ENCODE data around the gene GNPTG.

Gene GNPTG

DNA sequence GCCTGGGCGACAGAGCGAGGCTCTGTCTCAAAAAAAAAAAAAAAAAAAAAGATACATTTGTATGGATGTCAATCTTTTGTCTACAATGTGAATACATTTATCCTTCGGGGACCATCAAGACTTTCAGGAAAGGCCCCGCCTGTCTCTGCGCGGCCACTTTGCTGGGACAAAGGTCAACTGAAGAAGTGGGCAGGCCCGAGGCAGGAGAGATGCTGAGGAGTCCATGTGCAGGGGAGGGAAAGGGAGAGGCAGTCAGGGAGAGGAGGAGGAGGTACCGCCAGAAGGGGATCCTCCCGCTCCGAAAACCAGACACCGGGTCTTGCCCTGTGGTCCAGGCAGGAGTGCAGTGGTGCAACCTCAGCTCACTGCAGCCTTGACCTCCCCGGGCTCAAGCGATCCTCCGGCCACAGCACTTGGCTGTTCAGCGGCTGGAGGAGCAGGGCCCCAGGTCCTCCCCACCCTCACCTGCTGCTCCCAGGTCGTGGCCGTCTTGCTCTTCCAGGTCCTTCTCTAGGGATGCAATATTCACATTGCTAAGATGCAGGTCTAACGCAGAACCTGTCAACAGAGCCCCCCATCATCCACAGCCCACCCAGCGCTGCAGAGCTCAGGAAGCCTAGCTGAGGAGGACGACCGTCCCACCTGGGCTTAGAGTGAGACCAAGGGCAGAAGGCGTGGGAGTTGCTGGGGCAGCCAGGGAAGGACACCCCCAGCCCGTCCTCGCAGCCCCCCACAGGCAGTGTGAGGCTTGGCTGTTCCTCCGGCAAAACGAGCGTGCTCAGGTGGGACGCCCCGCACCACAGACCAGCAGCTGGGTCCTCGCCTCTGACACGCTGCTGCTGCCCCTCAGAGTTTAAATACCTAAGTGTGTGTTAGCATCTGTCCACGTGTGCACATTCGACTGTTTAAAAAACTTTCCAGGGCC, 19.6 kb downstream of the GNPTG start:
- Histone ChIP-seq H3K27ac (ENCODE audit: low read length) (no peak overlapping the region), H3K4me1 (ENCODE audit: insufficient read depth, low read length) (no peaks in the 10 kb centered on the region), H3K27me3 (ENCODE audit: insufficient read depth, low read length) (no peaks in the 10 kb centered on the region), H3K36me3 (ENCODE audit: insufficient read depth, low read depth, low read length) (peaks cover 3% of the 10 kb centered on the region; the same call in 1 of the 2 replicates), H3K4me3 (ENCODE audit: low read length) (no peak overlapping the region), H3K9ac (ENCODE audit: low read depth, low read length) (no peak overlapping the region), H3K9me3 (ENCODE audit: insufficient read depth, low read depth, low read length) (no peaks in the 10 kb centered on the region)

GRCh38 chr16:1372292-1372950, 20.7 kb downstream of the GNPTG start:
- H3K27me3 ChIP-seq (ENCODE audit: insufficient read depth, low read length): no peaks in the 10 kb centered on the region
- no peaks in the 10 kb centered on the region for H3K4me1 ChIP-seq (ENCODE audit: insufficient read depth, low read length)
- H3K9me3 ChIP-seq (ENCODE audit: insufficient read depth, low read depth, low read length): no peaks in the 10 kb centered on the region
- H3K9ac ChIP-seq (ENCODE audit: low read depth, low read length): no peak overlapping the region
- H3K4me3 ChIP-seq (ENCODE audit: low read length): no peak overlapping the region
- H3K36me3 ChIP-seq (ENCODE audit: insufficient read depth, low read depth, low read length): no peaks in the 10 kb centered on the region
- H3K27ac ChIP-seq (ENCODE audit: low read length): no peak overlapping the region

DNA sequence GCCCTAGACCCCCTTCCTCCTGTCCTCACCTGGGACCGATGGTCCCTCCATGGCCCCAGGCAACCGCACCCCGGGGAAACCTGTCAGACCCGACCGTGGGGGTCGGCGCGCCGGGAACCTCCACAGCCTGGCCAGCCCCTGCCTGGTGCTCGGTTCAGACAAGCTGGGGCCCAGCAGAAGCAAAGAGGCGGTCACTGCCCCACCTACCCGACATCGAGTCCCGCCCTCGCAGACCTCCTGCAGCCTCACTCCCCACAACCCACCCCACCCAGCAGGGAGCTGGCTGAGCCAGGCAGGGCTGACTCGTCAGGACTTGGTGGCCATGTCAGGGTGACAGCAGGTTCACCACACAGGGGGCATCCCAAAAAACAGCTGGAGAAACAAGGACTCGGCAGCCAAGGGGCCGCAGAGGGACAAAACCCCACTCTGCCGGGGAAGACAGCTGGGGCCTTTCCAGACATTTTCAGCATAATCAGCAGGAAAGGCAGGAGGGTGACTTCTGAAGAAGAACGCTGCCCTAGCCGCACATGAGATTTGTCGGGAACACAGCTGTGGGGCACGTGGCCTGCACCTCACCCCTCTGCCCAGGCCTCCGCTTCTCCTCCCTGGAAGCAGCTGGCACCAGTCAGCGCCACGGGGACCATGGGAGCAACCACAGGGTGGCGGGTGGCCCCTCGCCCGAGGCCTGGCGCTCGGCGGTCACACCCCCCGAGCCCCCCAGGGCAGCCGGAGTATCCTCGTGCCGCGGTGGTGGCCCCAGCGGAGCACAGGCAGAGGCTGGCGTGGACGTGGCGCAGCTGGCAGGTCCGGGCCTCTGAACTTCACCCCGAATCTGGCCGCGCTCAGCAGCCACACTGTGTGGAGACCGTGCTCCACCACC, 22.9 kb downstream of the GNPTG start:
- Histone ChIP-seq H3K27me3 (ENCODE audit: insufficient read depth, low read length) (no peaks in the 10 kb centered on the region), H3K4me3 (ENCODE audit: low read length) (no peak overlapping the region), H3K36me3 (ENCODE audit: insufficient read depth, low read depth, low read length) (no peaks in the 10 kb centered on the region), H3K4me1 (ENCODE audit: insufficient read depth, low read length) (peaks cover 6% of the 10 kb centered on the region; the same call in 1 of the 2 replicates), H3K9ac (ENCODE audit: low read depth, low read length) (no peak overlapping the region), H3K9me3 (ENCODE audit: insufficient read depth, low read depth, low read length) (no peaks in the 10 kb centered on the region), H3K27ac (ENCODE audit: low read length) (no peak overlapping the region)

GRCh38 chr16:1375298-1375640, 23.5 kb downstream of the GNPTG start:
- H3K4me1 ChIP-seq (ENCODE audit: insufficient read depth, low read length): peaks cover 6% of the 10 kb centered on the region; the same call in 1 of the 2 replicates
- no peaks in the 10 kb centered on the region for H3K36me3 ChIP-seq (ENCODE audit: insufficient read depth, low read depth, low read length)
- H3K27me3 ChIP-seq (ENCODE audit: insufficient read depth, low read length): no peaks in the 10 kb centered on the region
- H3K27ac ChIP-seq (ENCODE audit: low read length): no peak overlapping the region
- H3K4me3 ChIP-seq (ENCODE audit: low read length): no peak overlapping the region
- H3K9ac ChIP-seq (ENCODE audit: low read depth, low read length): no peak overlapping the region
- H3K9me3 ChIP-seq (ENCODE audit: insufficient read depth, low read depth, low read length): no peaks in the 10 kb centered on the region

GRCh38 chr16:1375741-1376410, 24.1 kb downstream of the GNPTG start:
- Histone ChIP-seq H3K36me3 (ENCODE audit: insufficient read depth, low read depth, low read length) (no peaks in the 10 kb centered on the region; the same call in 1 of the 2 replicates), H3K9me3 (ENCODE audit: insufficient read depth, low read depth, low read length) (no peaks in the 10 kb centered on the region), H3K4me1 (ENCODE audit: insufficient read depth, low read length) (peaks cover 6% of the 10 kb centered on the region; the same call in 1 of the 2 replicates), H3K27ac (ENCODE audit: low read length) (no peak overlapping the region), H3K27me3 (ENCODE audit: insufficient read depth, low read length) (no peaks in the 10 kb centered on the region), H3K4me3 (ENCODE audit: low read length) (no peak overlapping the region), H3K9ac (ENCODE audit: low read depth, low read length) (no peak overlapping the region)

DNA sequence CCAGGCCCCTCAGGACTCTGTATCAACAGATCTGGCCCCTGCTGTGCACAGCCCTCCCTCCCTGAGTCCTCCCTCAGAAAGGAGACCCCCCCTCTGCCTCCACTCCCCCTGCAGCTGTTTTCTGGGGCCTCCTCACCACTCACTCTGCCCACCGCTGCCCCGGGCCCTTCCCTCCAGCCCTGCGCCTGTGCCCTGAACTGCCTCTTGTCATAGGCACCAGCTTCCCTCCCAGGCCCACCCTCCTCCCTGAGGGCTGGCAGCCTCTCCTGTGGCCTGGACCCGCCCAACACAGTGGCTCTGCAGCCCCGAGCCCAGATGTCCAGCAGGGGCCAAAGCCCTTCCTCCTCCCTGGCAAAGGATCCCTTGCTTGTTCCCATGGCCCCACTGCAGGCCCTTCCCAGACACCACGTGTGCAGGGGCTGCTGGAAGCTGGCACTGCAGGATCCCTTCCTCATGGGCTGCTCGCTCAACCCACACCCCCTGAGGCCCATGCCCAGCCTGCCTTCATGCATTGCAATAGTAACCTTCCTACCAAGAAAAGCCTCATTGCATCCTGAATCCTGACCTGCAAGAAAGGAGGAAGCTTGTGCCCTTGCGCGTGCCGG, 25.8 kb downstream of the GNPTG start:
- no peak overlapping the region for H3K27ac ChIP-seq (ENCODE audit: low read length)
- H3K4me1 ChIP-seq (ENCODE audit: insufficient read depth, low read length): peaks cover 6% of the 10 kb centered on the region; the same call in 1 of the 2 replicates
- H3K36me3 ChIP-seq (ENCODE audit: insufficient read depth, low read depth, low read length): no peaks in the 10 kb centered on the region; the same call in 1 of the 2 replicates
- H3K27me3 ChIP-seq (ENCODE audit: insufficient read depth, low read length): no peaks in the 10 kb centered on the region
- no peak overlapping the region; the same call in 1 of the 2 replicates for H3K9ac ChIP-seq (ENCODE audit: low read depth, low read length)
- peak overlapping the region; percentile 77; the same call in 1 of the 2 replicates for H3K4me3 ChIP-seq (ENCODE audit: low read length)
- H3K9me3 ChIP-seq (ENCODE audit: insufficient read depth, low read depth, low read length): no peaks in the 10 kb centered on the region

DNA sequence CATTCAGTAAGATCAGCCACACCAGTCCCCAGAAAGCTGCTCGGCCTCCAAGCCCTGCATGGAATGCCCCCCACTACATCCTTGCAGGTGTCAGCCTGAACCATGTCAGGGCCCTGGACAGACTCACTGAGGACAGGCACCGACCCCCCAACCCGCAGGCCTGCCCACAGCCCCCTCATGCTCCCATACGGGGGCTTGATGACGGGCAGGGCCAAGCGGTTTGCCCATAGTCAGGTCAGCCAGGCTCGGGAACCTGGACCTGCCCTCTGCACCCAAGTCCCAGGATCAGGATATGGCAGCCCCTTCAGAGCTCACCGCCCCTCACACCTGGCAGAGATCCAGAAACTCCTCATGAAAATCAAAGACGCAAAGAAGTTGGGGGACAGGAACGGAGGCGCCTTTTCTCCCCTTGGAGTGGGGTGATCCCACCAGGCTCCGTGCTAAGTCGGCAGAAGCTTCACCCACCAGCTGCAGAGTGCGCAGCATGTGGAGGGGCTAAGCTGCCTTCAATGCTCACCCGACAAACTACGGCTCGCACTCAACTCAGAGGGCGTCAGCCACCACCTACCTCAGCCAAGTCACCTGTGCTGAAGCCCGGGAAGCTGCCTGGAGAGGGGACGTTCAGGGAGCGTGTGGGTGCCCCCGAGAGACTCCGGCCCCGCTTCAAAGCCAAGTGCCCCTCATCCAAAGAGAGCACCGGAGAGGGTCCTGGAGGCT, 26.5 kb downstream of the GNPTG start:
- Histone ChIP-seq H3K4me1 (ENCODE audit: insufficient read depth, low read length) (peaks cover 6% of the 10 kb centered on the region; the same call in 1 of the 2 replicates), H3K27me3 (ENCODE audit: insufficient read depth, low read length) (no peaks in the 10 kb centered on the region), H3K27ac (ENCODE audit: low read length) (no peak overlapping the region), H3K9ac (ENCODE audit: low read depth, low read length) (peak overlapping the region; percentile 90), H3K9me3 (ENCODE audit: insufficient read depth, low read depth, low read length) (no peaks in the 10 kb centered on the region), H3K36me3 (ENCODE audit: insufficient read depth, low read depth, low read length) (no peaks in the 10 kb centered on the region; the same call in 1 of the 2 replicates), H3K4me3 (ENCODE audit: low read length) (peak overlapping the region; percentile 77)

DNA sequence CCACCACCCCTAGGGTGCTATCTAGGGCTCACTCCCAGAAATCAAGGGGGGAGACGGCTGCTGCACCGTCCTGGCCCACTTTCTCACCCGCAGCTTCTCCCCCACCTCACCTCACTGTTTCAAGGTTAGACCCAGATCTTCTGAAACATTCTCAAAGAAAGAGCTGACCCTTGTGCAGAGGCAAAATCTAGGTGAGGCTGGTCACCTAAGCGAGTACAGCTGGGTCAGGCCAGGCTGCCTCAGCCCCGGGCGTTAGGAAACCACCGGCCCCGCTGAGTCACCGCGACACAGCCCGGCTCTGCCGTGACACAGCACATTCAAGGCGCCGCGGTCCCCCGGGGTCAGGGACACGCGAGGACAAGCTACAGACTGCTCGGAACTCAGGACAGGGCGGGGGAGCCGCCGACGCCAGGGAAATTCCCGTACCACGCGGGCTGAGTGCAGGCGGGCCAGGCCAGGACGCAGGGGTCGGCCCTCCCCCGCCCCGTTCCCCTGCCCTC, 27.1 kb downstream of the GNPTG start:
- Histone ChIP-seq H3K36me3 (ENCODE audit: insufficient read depth, low read depth, low read length) (no peaks in the 10 kb centered on the region; the same call in 1 of the 2 replicates), H3K9ac (ENCODE audit: low read depth, low read length) (peak overlapping the region; percentile 90), H3K27ac (ENCODE audit: low read length) (no peak overlapping the region), H3K9me3 (ENCODE audit: insufficient read depth, low read depth, low read length) (no peaks in the 10 kb centered on the region), H3K4me1 (ENCODE audit: insufficient read depth, low read length) (peaks cover 6% of the 10 kb centered on the region; the same call in 1 of the 2 replicates), H3K27me3 (ENCODE audit: insufficient read depth, low read length) (no peaks in the 10 kb centered on the region), H3K4me3 (ENCODE audit: low read length) (peak overlapping the region; percentile 77)

DNA sequence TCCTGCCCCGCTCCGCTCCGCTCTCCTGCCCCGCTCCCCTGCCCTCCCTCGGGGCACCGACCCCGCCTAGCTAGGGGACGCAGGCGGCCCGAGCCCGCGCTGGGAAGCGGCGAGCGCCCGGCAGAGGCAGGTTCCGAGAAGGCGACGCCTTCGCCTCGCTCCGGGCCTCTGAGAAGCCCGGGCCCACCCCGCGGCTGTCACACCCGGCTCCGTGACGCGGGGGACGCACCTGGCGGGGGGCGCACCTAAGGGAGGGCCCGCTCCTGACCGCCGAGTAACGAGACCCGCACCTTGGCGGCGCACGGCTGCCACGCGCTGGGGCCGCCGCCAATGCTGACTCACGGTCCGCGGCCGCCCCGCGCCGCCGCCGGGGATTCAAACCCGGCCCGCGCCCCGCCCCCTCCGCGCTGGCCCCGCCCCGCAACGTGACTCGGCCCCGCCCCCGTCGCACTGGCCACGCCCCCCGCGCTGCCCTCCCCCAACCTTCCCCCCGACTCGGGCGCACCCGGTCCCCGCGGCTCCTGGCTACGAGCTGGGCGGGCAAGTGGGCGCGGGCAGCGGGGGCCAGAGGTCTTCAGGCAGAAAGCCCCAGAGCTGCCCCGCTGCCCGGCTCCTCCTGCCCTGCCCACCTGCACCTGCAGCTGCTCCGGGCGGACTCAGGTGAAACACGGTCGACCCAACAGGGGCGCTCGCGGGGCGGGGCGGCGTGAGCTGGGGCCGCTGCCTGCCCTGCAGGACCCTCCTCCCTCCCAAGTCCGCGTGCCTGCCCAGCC, 27.8 kb downstream of the GNPTG start:
- Histone ChIP-seq H3K27ac (ENCODE audit: low read length) (no peak overlapping the region), H3K4me1 (ENCODE audit: insufficient read depth, low read length) (peaks cover 6% of the 10 kb centered on the region; the same call in 1 of the 2 replicates), H3K27me3 (ENCODE audit: insufficient read depth, low read length) (no peaks in the 10 kb centered on the region), H3K36me3 (ENCODE audit: insufficient read depth, low read depth, low read length) (no peaks in the 10 kb centered on the region; the same call in 1 of the 2 replicates), H3K9ac (ENCODE audit: low read depth, low read length) (peak overlapping the region; percentile 90), H3K4me3 (ENCODE audit: low read length) (peak overlapping the region; percentile 77; the same call in 1 of the 2 replicates), H3K9me3 (ENCODE audit: insufficient read depth, low read depth, low read length) (no peaks in the 10 kb centered on the region)

Data from iPS-20b (cell line).